Sigmoid colon (tissue), 7 donors: ENCODE data around the gene NSMF. TPM values are rescaled to one million over a fixed set of nuclear protein-coding genes. Genes with fewer than 3 reads are reported as not detected.
A peak's percentile ranks its signal among the peaks of the same experiment; 100 is the strongest.
"Not testable (repeated sequence)": the region's sequence is repeated elsewhere in the genome, so short reads cannot be mapped to it uniquely, and the experiment has no call there.

Experiments used
- DNase-seq: peaks from one replicate; pipeline ENCODE4 v3.0.0-alpha.2; 2019
- H3K27ac ChIP-seq, 4 donors: fragments of 200-600 bp; sonication (generic); one replicate each; pipeline ENCODE4 v1.5.1; 2016 to 2019; ENCODE audit warnings: mild to moderate bottlenecking in 1 of 4
- H3K27me3 ChIP-seq, 3 donors: fragments of 200-600 bp; sonication (generic); one replicate each; pipeline ENCODE4 v1.5.1; 2019; ENCODE audit warnings: mild to moderate bottlenecking in 1 of 3
- H3K36me3 ChIP-seq, 4 donors: fragments of 200-600 bp; sonication (generic); one replicate each; pipeline ENCODE4 v1.5.1; 2016 to 2019
- H3K4me1 ChIP-seq, 4 donors: fragments of 200-600 bp; sonication (generic); one replicate each; pipeline ENCODE4 v1.5.1; 2017 to 2019
- H3K4me3 ChIP-seq, 4 donors: fragments of 200-600 bp; sonication (generic); one replicate each; pipeline ENCODE4 v1.5.1; 2017 to 2019; ENCODE audit warnings: mild to moderate bottlenecking in 2 of 4, moderate library complexity in 1 of 4
- H3K9me3 ChIP-seq, 4 donors: fragments of 200-600 bp in 3 of 4; sonication (generic) in 3 of 4; one replicate each; pipeline versions ENCODE4 v1.5.1 to v1.6.1; 2013 to 2019
- EP300 ChIP-seq, 4 donors: sonication (generic); formaldehyde crosslinking; IDR thresholded peaks; one replicate each; pipeline ENCODE4 v1.6.1; 2017; ENCODE audit warnings: antibody characterized with exemption in 4 of 4
- POLR2A ChIP-seq, 2 donors: fragments of 450-650 bp; IDR thresholded peaks; one replicate each; pipeline ENCODE4 v1.6.1; 2016; ENCODE audit warnings: antibody characterized with exemption in 2 of 2, mild to moderate bottlenecking in 2 of 2, moderate library complexity in 2 of 2
- POLR2AphosphoS5 ChIP-seq, 4 donors: sonication (generic); formaldehyde crosslinking; IDR thresholded peaks; one replicate each; pipeline ENCODE4 v1.6.1; 2017; ENCODE audit warnings: antibody characterized with exemption in 4 of 4
- WGBS, 2 donors: extraction: QIAGEN DNeasy Blood & Tissue Kit; methylation state at CpG; one replicate each; pipeline ENCODE4 v1.1.7; 2013; 5-methylcytosine and 5-hydroxymethylcytosine counted together
- intact Hi-C: fragments of 100-400 bp; cut with DNase I; formaldehyde crosslinking; loops from one replicate; pipeline ENCODE4 v1.15.1; 2023
- polyA plus RNA-seq, 3 donors: library from polyadenylated mRNA; stranded (reverse); fragments of 200-250 nt; gene quantifications; one replicate each; pipeline ENCODE4 v1.2.3, GENCODE V29; 2013
- total RNA-seq, 4 donors: library from RNA; depleted of rRNA; stranded (reverse); fragments of >200 nt; gene quantifications; one replicate each; pipeline ENCODE4 v1.1.0, GENCODE V29; 2016
- TF ChIP-seq, protein P1 (sequence below), 4 experiments: fragments of 450-650 bp in 3 of 4; fragments of 200-600 bp in 1 of 4; IDR thresholded peaks; one replicate each; pipeline ENCODE4 v1.5.1; 2016 to 2019; ENCODE audit warnings: antibody characterized with exemption in 4 of 4, mild to moderate bottlenecking in 3 of 4, moderate library complexity in 2 of 4
- donor health status: healthy with polysubstance abuse.
- donor health status: Bipolar disorder and iron deficiency.
- donor health status: healthy.

NSMF gene
- total and polyA plus RNA-seq, 7 donors: 21.8 to 50.4 (median 31.2) TPM

DNA sequence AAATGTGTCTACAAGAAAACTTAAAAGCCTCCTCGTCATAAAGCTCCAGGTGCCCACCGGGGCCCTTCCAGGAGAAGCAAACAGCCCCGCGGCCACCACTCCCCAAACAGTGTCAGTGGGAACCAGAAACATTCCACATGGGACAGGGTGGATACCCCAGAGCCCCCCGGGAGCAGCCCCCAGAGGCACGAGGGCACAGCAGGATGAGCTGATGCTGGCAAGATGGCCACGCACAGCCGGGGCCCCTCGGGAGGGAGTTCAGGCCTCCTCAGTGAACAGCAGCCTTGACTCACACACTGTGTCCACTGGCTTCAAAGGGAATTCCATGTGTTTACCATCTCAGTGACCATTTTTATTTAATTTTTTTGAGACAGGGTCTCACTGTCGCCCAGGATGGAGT, 46.7 kb downstream of the NSMF start:
- no peak for TF ChIP-seq POLR2A (IDR thresholded peaks at IDR 0.05)
- TF ChIP-seq EP300 (IDR thresholded peaks at IDR 0.05): no peak
- no peak for TF ChIP-seq POLR2AphosphoS5 (IDR thresholded peaks at IDR 0.05)
- TF ChIP-seq, protein P1, sequence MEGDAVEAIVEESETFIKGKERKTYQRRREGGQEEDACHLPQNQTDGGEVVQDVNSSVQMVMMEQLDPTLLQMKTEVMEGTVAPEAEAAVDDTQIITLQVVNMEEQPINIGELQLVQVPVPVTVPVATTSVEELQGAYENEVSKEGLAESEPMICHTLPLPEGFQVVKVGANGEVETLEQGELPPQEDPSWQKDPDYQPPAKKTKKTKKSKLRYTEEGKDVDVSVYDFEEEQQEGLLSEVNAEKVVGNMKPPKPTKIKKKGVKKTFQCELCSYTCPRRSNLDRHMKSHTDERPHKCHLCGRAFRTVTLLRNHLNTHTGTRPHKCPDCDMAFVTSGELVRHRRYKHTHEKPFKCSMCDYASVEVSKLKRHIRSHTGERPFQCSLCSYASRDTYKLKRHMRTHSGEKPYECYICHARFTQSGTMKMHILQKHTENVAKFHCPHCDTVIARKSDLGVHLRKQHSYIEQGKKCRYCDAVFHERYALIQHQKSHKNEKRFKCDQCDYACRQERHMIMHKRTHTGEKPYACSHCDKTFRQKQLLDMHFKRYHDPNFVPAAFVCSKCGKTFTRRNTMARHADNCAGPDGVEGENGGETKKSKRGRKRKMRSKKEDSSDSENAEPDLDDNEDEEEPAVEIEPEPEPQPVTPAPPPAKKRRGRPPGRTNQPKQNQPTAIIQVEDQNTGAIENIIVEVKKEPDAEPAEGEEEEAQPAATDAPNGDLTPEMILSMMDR (IDR thresholded peaks at IDR 0.05): no peak
- Histone ChIP-seq H3K27me3 (no peaks in the 10 kb centered on the region), H3K27ac (peak overlapping the region in 3 of 4 donors; percentile 43 to 72 (median 49)), H3K4me3 (no peak overlapping the region), H3K9me3 (no peaks in the 10 kb centered on the region), H3K36me3 (no peaks in the 10 kb centered on the region), H3K4me1 (peaks cover 0 to 21% (median 17%) of the 10 kb centered on the region in 4 donors)
- WGBS, 2 donors: 79 to 84% methylated on average over 10 of the region's 10 CpGs
- DNase-seq: no peak
- intact Hi-C loops: no loop called here

DNA sequence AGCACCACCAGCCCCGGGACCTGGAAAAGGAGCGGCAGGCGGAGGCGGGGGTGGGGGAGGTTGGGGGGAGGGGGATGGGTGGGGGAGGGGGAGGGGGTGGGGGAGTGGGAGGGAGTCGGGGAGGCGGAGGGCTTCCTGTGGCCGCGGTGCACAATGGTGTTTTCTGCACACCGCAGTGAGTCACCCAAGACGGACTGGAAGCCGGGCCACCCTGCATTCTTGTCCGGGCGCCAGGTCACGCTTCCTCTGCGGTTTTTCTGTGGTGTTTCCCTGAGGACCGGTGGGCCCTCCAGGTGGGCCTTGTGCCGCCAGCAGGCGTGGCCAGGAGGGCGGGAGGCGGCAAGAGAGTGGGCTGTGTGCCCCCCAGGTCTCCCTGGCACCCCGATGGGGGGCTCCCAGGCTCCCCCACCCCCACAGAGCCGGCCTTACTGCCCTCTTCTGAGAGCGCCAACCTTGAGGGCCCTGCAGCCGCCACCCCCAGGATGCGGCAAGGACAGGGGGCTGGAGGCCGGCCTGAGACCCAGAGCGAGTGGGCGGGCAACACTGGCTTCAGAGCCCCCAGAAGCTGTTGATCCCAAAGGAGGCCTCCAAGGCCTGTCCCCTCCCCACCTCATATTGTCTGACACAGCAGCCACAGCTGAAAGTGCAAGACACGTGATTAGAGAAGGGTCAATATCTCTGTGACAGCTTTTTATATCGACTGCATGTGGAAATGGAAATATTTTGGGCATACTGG, 47.3 kb downstream of the NSMF start:
- no peaks in the 10 kb centered on the region for H3K36me3 ChIP-seq
- H3K27me3 ChIP-seq: peaks cover 0 to under 1% (median 0%) of the 10 kb centered on the region in 3 donors
- peak; percentile 89 for DNase-seq
- 46 to 63% methylated on average over 27 to 30 of the region's 30 CpGs for WGBS, 2 donors
- peak overlapping the region; percentile 43 to 72 (median 50) for H3K27ac ChIP-seq
- no peak for TF ChIP-seq POLR2A (IDR thresholded peaks at IDR 0.05)
- TF ChIP-seq POLR2AphosphoS5 (IDR thresholded peaks at IDR 0.05): no peak
- TF ChIP-seq, protein P1 (IDR thresholded peaks at IDR 0.05): no peak
- TF ChIP-seq EP300 (IDR thresholded peaks at IDR 0.05): no peak
- intact Hi-C loops: no loop called here
- H3K9me3 ChIP-seq: no peaks in the 10 kb centered on the region
- H3K4me3 ChIP-seq: no peak overlapping the region
- H3K4me1 ChIP-seq: peaks cover 0 to 24% (median 22%) of the 10 kb centered on the region in 4 donors

DNA sequence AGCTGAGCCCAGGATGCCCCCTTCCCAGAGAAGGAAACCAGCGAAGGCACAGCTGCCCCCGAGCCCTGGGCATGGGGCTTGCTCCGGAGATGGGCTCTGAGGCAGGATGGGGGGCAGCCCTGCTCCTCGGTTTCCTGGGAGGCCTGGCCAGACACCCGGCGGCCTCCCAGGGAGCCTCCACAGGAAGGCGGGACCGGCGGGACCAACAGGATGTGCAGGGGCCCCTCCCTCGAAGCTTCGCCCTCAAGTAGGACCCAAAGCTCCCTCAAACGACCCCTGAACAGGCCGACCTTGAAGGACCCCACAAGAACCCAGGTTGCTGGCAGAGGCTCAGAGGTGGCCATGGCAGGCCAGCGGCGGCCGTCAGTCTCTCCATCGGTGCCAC, 47.9 kb downstream of the NSMF start:
- intact Hi-C loops: no loop called here

DNA sequence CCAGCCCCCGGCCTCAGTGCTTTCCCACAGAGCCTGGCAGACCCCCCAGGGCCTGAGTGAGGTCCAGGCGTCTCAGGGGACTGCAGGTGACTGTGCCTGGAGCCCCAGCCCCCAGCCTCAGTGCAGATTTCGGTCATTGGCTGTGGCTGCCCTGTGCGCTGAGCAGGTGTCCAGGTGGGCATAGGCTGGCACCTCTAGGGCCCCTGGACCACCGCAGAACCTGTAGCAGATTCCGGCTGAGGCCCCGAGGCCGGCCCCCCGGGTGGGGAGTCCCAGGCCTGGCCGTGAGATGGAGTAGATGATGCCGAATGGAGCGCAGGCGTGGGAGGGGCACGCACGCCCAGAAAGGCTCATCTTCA, 48.3 kb downstream of the NSMF start:
- Histone ChIP-seq H3K4me3 (no peak overlapping the region), H3K27me3 (peaks cover 0 to 5% (median 0%) of the 10 kb centered on the region in 3 donors), H3K27ac (peak overlapping the region in 1 of 4 donors; percentile 62), H3K36me3 (no peaks in the 10 kb centered on the region), H3K9me3 (no peaks in the 10 kb centered on the region), H3K4me1 (peaks cover 0 to 31% (median 29%) of the 10 kb centered on the region in 4 donors)
- WGBS, 2 donors: 87 to 88% methylated on average over 15 of the region's 15 CpGs
- TF ChIP-seq, protein P1 (IDR thresholded peaks at IDR 0.05): no peak
- TF ChIP-seq EP300 (IDR thresholded peaks at IDR 0.05): no peak
- no peak for TF ChIP-seq POLR2A (IDR thresholded peaks at IDR 0.05)
- intact Hi-C loops: no loop called here
- DNase-seq: no peak

More for the DNA sequence above, 47.9 kb downstream of the NSMF start:
- H3K9me3 ChIP-seq: no peaks in the 10 kb centered on the region
- peaks cover 0 to 5% (median 0%) of the 10 kb centered on the region in 3 donors for H3K27me3 ChIP-seq
- peaks cover 0 to 29% (median 27%) of the 10 kb centered on the region in 4 donors for H3K4me1 ChIP-seq
- TF ChIP-seq POLR2AphosphoS5 (IDR thresholded peaks at IDR 0.05) (no peak), POLR2A (IDR thresholded peaks at IDR 0.05) (no peak), EP300 (IDR thresholded peaks at IDR 0.05) (no peak)
- TF ChIP-seq, protein P1 (IDR thresholded peaks at IDR 0.05): no peak
- H3K27ac ChIP-seq: peak overlapping the region in 2 of 4 donors; percentile 31 to 62
- no peak overlapping the region for H3K4me3 ChIP-seq
- no peak for DNase-seq
- no peaks in the 10 kb centered on the region for H3K36me3 ChIP-seq
- WGBS, 2 donors: 58 to 71% methylated on average over 17 of the region's 17 CpGs

DNA sequence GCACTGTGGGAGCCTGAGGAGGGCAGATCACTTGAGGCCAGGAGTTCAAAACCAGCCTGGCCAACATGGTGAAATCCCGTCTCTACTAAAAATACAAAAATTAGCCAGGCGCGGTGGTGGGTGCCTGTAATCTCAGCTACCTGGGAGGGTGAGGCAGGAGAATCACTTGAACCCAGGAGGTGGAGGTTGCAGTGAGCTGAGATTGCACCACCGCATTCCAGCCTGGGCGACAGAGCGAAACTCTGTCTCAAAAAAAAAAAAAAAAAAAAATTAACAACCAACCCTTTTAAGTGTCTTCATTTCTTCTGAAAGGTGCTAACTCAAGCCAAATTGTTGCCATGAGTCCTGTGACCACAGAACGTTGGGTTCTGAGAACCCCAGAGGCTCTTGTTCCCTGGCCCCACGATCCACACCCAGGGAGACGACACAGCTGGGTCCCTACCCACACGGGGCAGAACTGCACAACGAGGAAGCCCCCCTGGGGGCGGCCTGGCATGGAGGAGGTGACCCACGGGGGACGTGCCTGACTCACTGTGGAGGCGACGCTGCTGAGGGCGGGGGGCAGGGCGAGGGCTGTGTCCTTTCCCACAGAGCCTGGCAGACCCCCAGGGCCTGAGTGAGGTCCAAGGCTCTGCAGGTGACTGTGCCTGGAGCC, 48.8 kb downstream of the NSMF start:
- H3K4me3 ChIP-seq, H3K36me3 ChIP-seq, intact Hi-C loops, H3K27me3 ChIP-seq, DNase-seq, H3K9me3 ChIP-seq: not testable (repeated sequence)
- 81 to 83% methylated on average over 18 of the region's 18 CpGs for WGBS, 2 donors
- H3K4me1 ChIP-seq: peaks cover 0 to 31% (median 29%) of the 10 kb centered on the region in 4 donors
- H3K27ac ChIP-seq: peak overlapping the region in 1 of 4 donors; percentile 62
